T follicular helper cell (primary cell): ENCODE results near the gene CCL27.
A peak's percentile ranks its signal among the peaks of the same experiment; 100 is the strongest.

Experiments
- DNase-seq: peaks from one replicate; pipeline ENCODE4 v3.0.0-alpha.2; 2020; ENCODE audit warnings: low read depth

The CCL27 gene

DNA sequence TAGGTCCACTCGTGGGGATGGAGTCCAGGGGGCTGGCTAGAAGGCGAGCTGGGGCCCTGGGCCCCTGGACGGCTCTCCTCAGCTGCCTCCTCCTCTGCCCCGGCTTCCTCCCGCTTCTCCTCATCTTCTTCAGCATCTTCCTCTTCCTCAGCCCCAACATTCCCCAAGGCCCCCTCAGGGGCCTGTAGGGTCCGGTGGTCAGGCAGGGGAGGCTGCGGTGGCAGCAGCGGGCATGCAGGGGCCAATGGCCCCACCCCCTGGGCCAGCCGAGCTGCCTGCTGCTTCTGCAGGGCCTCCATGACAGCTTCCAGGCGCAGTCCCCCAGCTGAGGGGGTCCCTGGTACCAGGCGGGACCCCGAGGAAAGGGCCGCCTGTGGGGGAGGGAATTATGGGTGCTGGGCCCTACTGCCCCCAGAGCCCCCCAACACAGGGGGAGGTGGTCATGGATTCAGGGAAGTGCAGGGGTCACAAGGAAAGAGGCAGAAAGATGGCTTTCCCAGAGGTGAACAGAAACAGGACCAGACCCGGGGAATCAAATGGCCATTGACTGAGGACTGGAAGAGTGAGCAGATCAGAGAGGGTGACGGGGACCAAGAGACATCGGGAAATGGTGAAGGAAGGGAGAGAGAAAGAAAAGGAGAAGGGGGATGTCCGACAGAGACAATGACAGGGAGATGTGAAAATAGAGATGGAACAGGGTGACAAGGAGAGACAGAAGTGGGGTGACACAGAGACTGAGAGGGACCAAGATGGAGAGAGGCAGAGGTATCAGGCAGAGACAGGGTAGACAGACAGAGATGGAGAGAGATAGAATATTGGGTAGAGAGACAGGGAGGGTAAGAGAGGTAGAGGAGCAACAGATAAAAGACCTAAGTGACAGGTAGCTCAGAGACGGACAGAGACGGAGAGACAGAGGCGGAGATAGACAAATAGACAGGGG, 34.5 kb downstream of the CCL27 start:
- no peak for DNase-seq

DNA sequence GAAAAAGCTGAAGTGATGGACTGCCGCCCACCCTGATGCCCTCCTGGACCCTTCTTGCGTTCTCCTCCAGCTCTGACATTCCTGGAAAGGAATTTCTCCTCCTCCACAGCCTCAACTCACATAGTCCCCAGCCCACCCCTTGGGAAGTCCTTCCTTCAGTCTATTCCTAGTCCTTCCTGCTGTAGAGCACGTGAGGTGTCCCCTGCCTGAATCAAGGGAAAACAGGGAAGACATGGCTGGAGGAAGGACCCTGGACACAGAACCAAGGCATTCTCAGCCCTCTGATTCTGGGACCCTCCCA, 37.3 kb downstream of the CCL27 start:
- DNase-seq = no peak

DNA sequence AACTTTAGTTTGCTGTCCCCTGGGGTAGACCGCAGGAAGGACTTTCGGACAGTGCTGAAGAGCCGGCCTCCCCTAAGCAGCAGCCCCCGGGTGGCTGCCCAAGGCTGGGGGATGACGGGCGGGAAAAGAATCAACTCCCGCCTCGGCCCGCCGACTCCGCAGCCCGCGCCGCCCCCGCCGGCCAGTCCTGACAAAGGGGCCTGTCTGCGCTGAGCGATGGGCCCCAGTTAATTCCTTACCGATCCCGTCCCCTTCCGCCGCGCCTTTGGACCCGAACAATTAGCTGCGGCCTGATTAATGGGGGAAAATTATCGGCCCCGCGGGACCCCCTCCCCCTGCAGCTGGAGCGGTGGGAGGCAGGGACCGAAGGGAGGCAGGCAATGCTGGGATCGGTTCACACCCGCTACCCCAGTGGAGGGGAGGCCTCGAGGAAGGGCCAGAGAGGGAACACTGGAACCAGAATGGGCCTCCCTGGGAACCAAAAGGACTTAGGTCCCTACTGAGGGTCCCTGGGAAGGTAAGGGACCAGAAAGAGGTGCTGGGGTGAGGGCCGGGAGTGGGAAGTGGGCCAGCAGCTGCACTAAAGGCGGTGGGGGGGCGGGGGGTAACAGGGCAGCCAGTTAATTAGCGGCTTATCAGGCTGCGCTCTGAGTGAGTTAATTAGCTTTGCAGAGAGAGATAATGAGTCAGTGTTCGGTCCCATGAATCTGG, 37.8 kb downstream of the CCL27 start:
- DNase-seq = no peak

DNA sequence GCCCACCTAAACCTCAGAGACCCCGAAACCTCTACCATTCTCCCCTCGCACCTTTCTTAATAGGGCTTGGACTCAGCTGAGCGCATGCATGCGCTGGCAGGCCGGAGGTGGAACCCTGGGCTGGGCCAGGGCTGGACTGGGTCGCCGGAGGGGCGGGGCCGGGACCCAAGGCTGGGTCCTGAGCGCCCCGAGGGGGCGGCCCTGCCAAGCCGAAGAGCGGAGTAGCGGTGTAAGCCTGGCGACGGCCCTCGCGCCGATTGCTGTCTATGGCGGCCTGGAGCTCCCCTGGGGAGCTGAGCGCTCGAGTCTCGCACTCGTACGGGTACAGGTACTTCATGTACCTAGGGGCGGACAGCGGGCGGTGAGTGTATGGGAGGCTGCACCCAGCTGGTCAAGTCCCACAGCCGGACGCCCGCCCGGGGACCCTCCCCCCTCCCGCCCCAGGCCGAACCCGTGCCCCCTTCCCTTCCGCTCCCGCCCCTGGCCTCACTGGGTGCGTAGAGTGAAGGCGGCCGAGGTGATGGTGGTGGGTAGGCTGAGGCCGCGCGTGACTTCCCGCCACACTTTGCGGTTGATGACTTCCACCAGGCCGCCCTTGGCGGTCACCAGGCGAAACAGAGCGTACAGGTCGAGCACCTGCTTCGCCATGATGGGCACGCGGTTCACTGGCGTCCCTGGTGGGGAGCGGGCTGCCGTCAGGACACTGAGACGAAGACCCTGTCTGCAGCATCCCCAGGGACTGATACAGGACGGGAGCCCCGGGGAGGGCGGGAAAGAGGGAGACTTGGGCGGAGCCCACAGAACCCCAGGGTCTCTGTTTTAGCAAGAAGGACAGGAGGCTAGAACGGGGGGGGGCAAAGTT, 38.9 kb downstream of the CCL27 start:
- no peak for DNase-seq

DNA sequence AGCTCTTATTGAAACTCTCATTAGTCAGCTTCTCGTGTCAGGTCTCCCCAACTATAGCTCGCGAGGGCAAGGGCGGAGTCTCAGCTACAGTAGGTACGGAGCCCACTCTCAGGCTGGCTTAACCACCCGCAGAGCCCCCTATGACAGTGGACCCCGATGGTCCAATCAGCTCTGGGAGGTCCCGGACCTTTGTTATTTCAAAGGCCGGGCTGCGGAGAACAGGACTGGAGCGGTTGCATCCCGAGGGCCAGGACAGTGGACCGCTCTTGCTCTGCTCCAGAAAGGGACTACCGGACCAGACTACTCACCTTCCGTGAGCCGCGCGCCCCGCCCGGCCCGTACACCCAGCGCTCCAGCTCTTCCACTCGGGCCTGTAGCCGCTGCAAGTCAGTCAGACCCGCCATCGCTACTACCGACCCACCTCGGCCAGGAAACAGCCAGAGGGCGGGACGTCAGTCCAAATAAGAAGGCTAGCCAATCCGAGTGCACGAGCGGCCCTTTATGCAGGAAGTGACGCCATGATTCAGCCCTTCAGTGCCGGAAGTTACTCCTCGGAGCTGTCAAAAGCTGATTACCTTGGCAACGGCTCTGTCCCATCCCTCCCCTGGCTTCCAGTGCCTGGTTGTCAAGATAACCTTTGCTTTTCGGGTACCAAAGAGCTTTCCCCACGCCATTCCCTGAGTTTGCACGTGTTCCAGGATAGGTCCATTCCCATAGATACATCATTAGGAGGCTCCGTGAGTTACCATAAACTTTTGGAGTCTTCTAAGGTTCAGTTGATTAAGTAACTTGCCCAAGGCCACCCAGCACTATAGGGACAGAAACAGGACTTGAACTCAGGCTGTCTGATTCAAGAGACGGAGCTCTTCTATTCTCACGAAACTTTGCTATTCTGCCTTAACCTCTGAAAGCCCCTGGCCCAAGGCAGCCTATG, 42.1 kb downstream of the CCL27 start, which contains the start of gene DCTN3:
TSS of gene DCTN3 (minus strand) at position 435 of the 934 bp plus-strand sequence. CDS start at position 404, 31 bp downstream.
- DNase-seq = peak; percentile 86

DNA sequence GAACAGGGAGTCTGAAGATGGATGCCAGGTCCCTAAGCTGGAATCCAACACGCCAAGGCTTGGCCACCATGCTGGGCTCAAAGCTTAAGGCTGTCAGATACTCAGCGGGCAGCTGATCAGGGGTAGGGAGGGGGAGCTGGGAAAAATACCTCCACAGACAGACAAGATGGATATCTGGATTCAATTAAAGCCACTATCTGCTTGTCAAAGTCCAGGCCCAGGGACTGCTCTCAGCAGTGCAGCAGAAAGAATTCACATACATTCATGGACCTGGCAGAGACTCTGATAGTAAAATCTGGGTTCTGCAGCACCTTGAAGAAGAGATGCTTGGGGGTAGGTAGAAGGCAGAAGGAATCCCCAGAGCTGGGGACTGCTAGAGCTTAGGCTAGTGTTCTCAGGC, 47.3 kb downstream of the CCL27 start:
- no peak for DNase-seq

DNA sequence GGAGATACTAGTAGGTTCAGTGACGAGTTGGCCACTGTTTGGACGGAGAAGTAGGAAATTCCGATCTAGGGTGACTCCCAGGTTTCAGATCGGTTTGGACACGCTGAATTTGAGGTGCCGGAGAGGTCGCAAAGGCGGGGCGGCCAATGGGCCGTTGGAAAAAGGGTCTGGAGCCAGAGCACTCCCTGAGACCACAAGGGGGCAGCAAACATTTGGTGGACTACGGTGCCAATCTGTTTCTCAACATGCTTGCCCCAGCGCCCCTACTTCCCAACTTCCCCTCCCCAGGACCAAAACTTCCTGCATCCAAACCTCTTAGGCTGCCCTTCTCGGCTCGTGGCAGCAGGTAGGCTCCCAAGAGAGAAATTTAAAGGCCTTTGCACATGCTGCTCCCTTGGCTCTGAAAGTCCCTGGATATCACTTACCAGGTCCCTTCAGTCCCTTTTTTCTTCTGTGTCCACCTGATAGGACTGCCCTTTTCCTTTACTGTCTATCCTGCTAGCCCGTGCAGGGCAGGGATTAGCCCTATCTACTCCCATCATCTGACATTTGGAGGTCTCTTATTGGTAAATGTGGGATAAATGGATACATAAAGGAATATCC, 49.6 kb downstream of the CCL27 start:
- DNase-seq = peak; percentile 60
